H9 (cell line): Measurements from ENCODE around the gene PRPF40A. TPM values are rescaled to one million over a fixed set of nuclear protein-coding genes. Genes with fewer than 3 reads are reported as not detected.

ENCODE experiments used
- DNase-seq: peaks from one replicate; pipeline ENCODE4 v3.0.0-alpha.2; 2017
- H2AFZ ChIP-seq: one replicate; pipeline ENCODE4 v1.6.1; 2013; ENCODE audit warnings: mild to moderate bottlenecking, low read length, control low read depth, moderate library complexity
- H2AK5ac ChIP-seq: 2 replicates; pipeline ENCODE4 v1.6.1; 2013; ENCODE audit warnings: low read length, control low read depth, mixed read lengths; ENCODE audit not compliant: insufficient read length
- H2BK120ac ChIP-seq: one replicate; pipeline ENCODE4 v1.6.1; 2013; ENCODE audit warnings: low read depth, mild to moderate bottlenecking, low read length, control low read depth, inconsistent platforms; ENCODE audit not compliant: poor library complexity, severe bottlenecking
- H2BK12ac ChIP-seq: 2 replicates; pipeline ENCODE4 v1.6.1; 2013; ENCODE audit warnings: low read length, control low read depth, mixed read lengths, low read depth; ENCODE audit not compliant: insufficient read length
- H2BK15ac ChIP-seq: 2 replicates; pipeline ENCODE4 v1.6.1; 2013; ENCODE audit warnings: low read depth, low read length, control low read depth
- H2BK20ac ChIP-seq: one replicate; pipeline ENCODE4 v1.6.1; 2013; ENCODE audit warnings: low read depth, mild to moderate bottlenecking, low read length, control low read depth, inconsistent platforms; ENCODE audit not compliant: poor library complexity, severe bottlenecking
- H2BK5ac ChIP-seq: 2 replicates; pipeline ENCODE4 v1.6.1; 2013; ENCODE audit warnings: low read length, control low read depth, mixed read lengths; ENCODE audit not compliant: insufficient read length
- H3K14ac ChIP-seq: 2 replicates; pipeline ENCODE4 v1.6.1; 2013; ENCODE audit warnings: low read length, control low read depth; ENCODE audit not compliant: insufficient read depth
- H3K18ac ChIP-seq: 2 replicates; pipeline ENCODE4 v1.6.1; 2013; ENCODE audit warnings: low read depth, mild to moderate bottlenecking, mixed read lengths, low read length, control low read depth; ENCODE audit not compliant: insufficient read length
- H3K23ac ChIP-seq: 2 replicates; pipeline ENCODE4 v1.6.1; 2013; ENCODE audit warnings: low read length, control low read depth, mixed read lengths, low read depth; ENCODE audit not compliant: insufficient read length
- H3K23me2 ChIP-seq: 2 replicates; pipeline ENCODE4 v1.6.1; 2013; ENCODE audit warnings: low read depth, mild to moderate bottlenecking, mixed read lengths, low read length, control low read depth; ENCODE audit not compliant: insufficient read length, poor library complexity, severe bottlenecking
- H3K27ac ChIP-seq: 2 replicates; pipeline ENCODE4 v1.5.1; 2013; ENCODE audit warnings: low read length, control low read depth, mixed read lengths, low read depth; ENCODE audit not compliant: insufficient read length
- H3K27me3 ChIP-seq: 2 replicates; pipeline ENCODE4 v1.6.1; 2013; ENCODE audit warnings: low read length, control low read depth, inconsistent platforms; ENCODE audit not compliant: insufficient read depth
- H3K4ac ChIP-seq: 2 replicates; pipeline ENCODE4 v1.6.1; 2013; ENCODE audit warnings: low read depth, mild to moderate bottlenecking, control low read depth, inconsistent platforms, low read length, moderate library complexity
- H3K4me1 ChIP-seq: 2 replicates; pipeline ENCODE4 v1.6.1; 2013; ENCODE audit warnings: low read length, control low read depth, inconsistent platforms; ENCODE audit not compliant: insufficient read depth
- H3K4me2 ChIP-seq: 2 replicates; pipeline ENCODE4 v1.6.1; 2013; ENCODE audit warnings: low read length, control low read depth, mixed read lengths; ENCODE audit not compliant: insufficient read length, insufficient read depth
- H3K56ac ChIP-seq: 2 replicates; pipeline ENCODE4 v1.6.1; 2013; ENCODE audit warnings: low read depth, mild to moderate bottlenecking, mixed read lengths, low read length, control low read depth; ENCODE audit not compliant: insufficient read length
- H3K79me1 ChIP-seq: 2 replicates; pipeline ENCODE4 v1.6.1; 2013; ENCODE audit warnings: low read depth, mild to moderate bottlenecking, moderate library complexity, low read length, control low read depth, inconsistent platforms; ENCODE audit not compliant: insufficient read depth, poor library complexity, severe bottlenecking
- H3K79me2 ChIP-seq: 2 replicates; pipeline ENCODE4 v1.6.1; 2013; ENCODE audit warnings: low read length, control low read depth, inconsistent platforms; ENCODE audit not compliant: insufficient read depth
- H3K9ac ChIP-seq: 2 replicates; pipeline ENCODE4 v1.6.1; 2013; ENCODE audit warnings: low read length, control low read depth, mixed read lengths; ENCODE audit not compliant: insufficient read length; ENCODE audit errors: extremely low read depth
- H3K9me3 ChIP-seq: one replicate; pipeline ENCODE4 v1.6.1; 2013; ENCODE audit warnings: low read depth, low read length, inconsistent platforms; ENCODE audit not compliant: control insufficient read depth
- H3T11ph ChIP-seq: one replicate; pipeline ENCODE4 v1.6.1; 2013; ENCODE audit warnings: mild to moderate bottlenecking, low read length, control low read depth, inconsistent platforms
- H4K20me1 ChIP-seq: one replicate; pipeline ENCODE4 v1.6.1; 2013; ENCODE audit not compliant: control insufficient read depth, insufficient read length, insufficient read depth
- H4K5ac ChIP-seq: 2 replicates; pipeline ENCODE4 v1.6.1; 2013; ENCODE audit warnings: low read depth, mild to moderate bottlenecking, mixed read lengths, low read length, control low read depth; ENCODE audit not compliant: insufficient read length
- H4K8ac ChIP-seq: replicated peaks from 2 replicates; pipeline ENCODE4 v1.6.1; 2013; ENCODE audit warnings: low read length, control low read depth, mixed read lengths, low read depth; ENCODE audit not compliant: insufficient read length
- H4K91ac ChIP-seq: 2 replicates; pipeline ENCODE4 v1.6.1; 2013; ENCODE audit warnings: low read depth, mild to moderate bottlenecking, moderate library complexity, mixed read lengths, low read length, control low read depth; ENCODE audit not compliant: insufficient read length
- H3K27ac Mint-ChIP-seq, 3 experiments: 2 replicates in 2 of 3; 3 replicates in 1 of 3; pipeline ENCODE4 v1.8.0; 2020 to 2021; ENCODE audit warnings: mixed read lengths in 3 of 3, mild to moderate bottlenecking in 1 of 3, moderate library complexity in 1 of 3
- H3K27me3 Mint-ChIP-seq: 2 replicates; pipeline ENCODE4 v1.8.0; 2021; ENCODE audit warnings: low read depth, mild to moderate bottlenecking, moderate library complexity, mixed read lengths
- H3K36me3 Mint-ChIP-seq, 3 experiments: 2 replicates in 2 of 3; 3 replicates in 1 of 3; pipeline ENCODE4 v1.8.0; 2020 to 2021; ENCODE audit warnings: low read depth in 3 of 3, mixed read lengths in 3 of 3; ENCODE audit not compliant: insufficient read depth in 1 of 3
- H3K4me1 Mint-ChIP-seq, 2 experiments: 2 replicates each; pipeline ENCODE4 v1.8.0; 2020; ENCODE audit warnings: mixed read lengths in 2 of 2
- H3K4me3 Mint-ChIP-seq, 2 experiments: 2 replicates in 1 of 2; 3 replicates in 1 of 2; pipeline ENCODE4 v1.8.0; 2020 to 2021; ENCODE audit warnings: mild to moderate bottlenecking in 2 of 2, mixed read lengths in 2 of 2, moderate library complexity in 1 of 2
- H3K9me3 Mint-ChIP-seq, 2 experiments: 2 replicates in 1 of 2; 3 replicates in 1 of 2; pipeline ENCODE4 v1.8.0; 2020; ENCODE audit warnings: mild to moderate bottlenecking in 2 of 2, mixed read lengths in 2 of 2, moderate library complexity in 1 of 2
- WGBS: extraction: QIAGEN DNeasy Blood & Tissue Kit; methylation state at CpG from one replicate; pipeline ENCODE4 v1.1.7; 2013; ENCODE audit warnings: missing lambda C conversion rate, low lambda C conversion rate, mixed read lengths; ENCODE audit not compliant: insufficient read length; ENCODE audit errors: extremely low coverage; 5-methylcytosine and 5-hydroxymethylcytosine counted together
- total RNA-seq: library from RNA; stranded (reverse); gene quantifications from 2 replicates; pipeline ENCODE4 v1.2.1, GENCODE V29; 2021
- TF ChIP-seq, protein P1 (sequence below): fragments of 200-600 bp; sonication (generic); conservative IDR thresholded peaks from 3 replicates; pipeline ENCODE4 v1.8.0; 2021; ENCODE audit warnings: antibody characterized with exemption, mild to moderate bottlenecking

PRPF40A gene
- total RNA-seq, 1 experiment from 2014 or later = 158 TPM

DNA sequence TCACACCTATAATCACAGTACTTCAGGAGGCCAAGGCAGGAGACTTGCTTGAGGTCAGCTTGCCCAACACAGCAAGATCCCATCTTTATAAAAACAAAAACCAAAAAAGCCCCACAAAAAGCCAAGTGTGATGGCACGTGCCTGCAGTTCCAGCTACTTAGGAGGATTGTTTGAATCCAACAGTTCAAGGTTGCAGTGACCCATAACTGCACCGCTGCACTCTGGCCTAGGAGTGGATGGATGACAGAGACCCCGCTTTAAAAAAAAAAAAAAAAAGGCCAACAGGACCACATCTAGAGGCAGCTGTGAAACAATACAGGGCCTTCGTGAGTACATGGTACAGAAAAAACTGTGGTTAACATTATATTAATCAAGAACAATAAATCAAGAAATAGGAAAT, 56.2 kb downstream of the PRPF40A start:
- Histone ChIP-seq H3K14ac (no peak overlapping the region), H2BK15ac (no peak overlapping the region), H2AK5ac (no peak overlapping the region), H4K5ac (no peak overlapping the region), H3K27ac (no peak overlapping the region), H3K9me3 (no peaks in the 10 kb centered on the region), H2AFZ (no peak overlapping the region), H3K9ac (no peak overlapping the region), H2BK5ac (no peak overlapping the region), H2BK20ac (no peak overlapping the region), H3K56ac (no peak overlapping the region), H3K23ac (no peak overlapping the region), H2BK120ac (no peak overlapping the region), H3T11ph (no peak overlapping the region), H2BK12ac (no peak overlapping the region), H3K4me2 (no peak overlapping the region), H3K79me2 (no peaks in the 10 kb centered on the region), H4K91ac (no peak overlapping the region), H3K4ac (no peak overlapping the region), H4K20me1 (no peaks in the 10 kb centered on the region), H3K27me3 (no peaks in the 10 kb centered on the region), H3K23me2 (no peaks in the 10 kb centered on the region), H3K79me1 (no peaks in the 10 kb centered on the region), H3K4me1 (no peaks in the 10 kb centered on the region), H4K8ac (no peak overlapping the region), H3K18ac (no peak overlapping the region)
- no peak for DNase-seq
- Mint-ChIP-seq H3K4me1 (no peaks in the 10 kb centered on the region), H3K36me3 (peaks cover 54 to 88% (median 86%) of the 10 kb centered on the region in 3 experiments; a peak in 6 of 7 replicates), H3K27ac (no peak overlapping the region), H3K27me3 (no peaks in the 10 kb centered on the region), H3K9me3 (no peaks in the 10 kb centered on the region), H3K4me3 (no peak overlapping the region)
- TF ChIP-seq, protein P1, sequence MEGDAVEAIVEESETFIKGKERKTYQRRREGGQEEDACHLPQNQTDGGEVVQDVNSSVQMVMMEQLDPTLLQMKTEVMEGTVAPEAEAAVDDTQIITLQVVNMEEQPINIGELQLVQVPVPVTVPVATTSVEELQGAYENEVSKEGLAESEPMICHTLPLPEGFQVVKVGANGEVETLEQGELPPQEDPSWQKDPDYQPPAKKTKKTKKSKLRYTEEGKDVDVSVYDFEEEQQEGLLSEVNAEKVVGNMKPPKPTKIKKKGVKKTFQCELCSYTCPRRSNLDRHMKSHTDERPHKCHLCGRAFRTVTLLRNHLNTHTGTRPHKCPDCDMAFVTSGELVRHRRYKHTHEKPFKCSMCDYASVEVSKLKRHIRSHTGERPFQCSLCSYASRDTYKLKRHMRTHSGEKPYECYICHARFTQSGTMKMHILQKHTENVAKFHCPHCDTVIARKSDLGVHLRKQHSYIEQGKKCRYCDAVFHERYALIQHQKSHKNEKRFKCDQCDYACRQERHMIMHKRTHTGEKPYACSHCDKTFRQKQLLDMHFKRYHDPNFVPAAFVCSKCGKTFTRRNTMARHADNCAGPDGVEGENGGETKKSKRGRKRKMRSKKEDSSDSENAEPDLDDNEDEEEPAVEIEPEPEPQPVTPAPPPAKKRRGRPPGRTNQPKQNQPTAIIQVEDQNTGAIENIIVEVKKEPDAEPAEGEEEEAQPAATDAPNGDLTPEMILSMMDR = no peak
- WGBS = no CpG with 5 or more reads among the region's 4 CpGs
